Activated CD4-positive, alpha-beta T cell treated with anti-CD3 and anti-CD28 coated beads for 48 hours (primary cell): ENCODE results near the gene DCAF8.

ENCODE experiments used
- DNase-seq: peaks from one replicate; pipeline ENCODE4 v3.0.0-alpha.2; 2020

Gene DCAF8

GRCh38 chr1:160261556-160261892, 825 bp downstream of the DCAF8 start:
- peak; percentile 81 for DNase-seq

- no peak for DNase-seq
Observed at GRCh38 chr1:160260406-160261382, 1.7 kb downstream of the DCAF8 start.

- no peak for DNase-seq
Observed at GRCh38 chr1:160258177-160258798, 4.1 kb downstream of the DCAF8 start.

- DNase-seq: no peak
Observed at GRCh38 chr1:160257411-160258015, 4.8 kb downstream of the DCAF8 start.

- DNase-seq: no peak
Observed at GRCh38 chr1:160256396-160257046, 5.8 kb downstream of the DCAF8 start.

- no peak for DNase-seq
Observed at GRCh38 chr1:160255781-160256300, 6.5 kb downstream of the DCAF8 start.

- DNase-seq: peak; percentile 58
Observed at GRCh38 chr1:160251687-160252526, 10.4 kb downstream of the DCAF8 start.

- DNase-seq: no peak
Observed at GRCh38 chr1:160251011-160251410, 11.3 kb downstream of the DCAF8 start.

GRCh38 chr1:160247053-160247452, 15.3 kb downstream of the DCAF8 start:
- no peak for DNase-seq

GRCh38 chr1:160245434-160245833, 16.9 kb downstream of the DCAF8 start:
- DNase-seq: no peak

- DNase-seq: no peak
Observed at GRCh38 chr1:160244209-160244608, 18.1 kb downstream of the DCAF8 start.

- DNase-seq: no peak
Observed at GRCh38 chr1:160243767-160244166, 18.6 kb downstream of the DCAF8 start.

GRCh38 chr1:160239582-160240299, 22.6 kb downstream of the DCAF8 start:
- DNase-seq: no peak

GRCh38 chr1:160238408-160238807, 23.9 kb downstream of the DCAF8 start:
- DNase-seq: no peak

- no peak for DNase-seq
Observed at GRCh38 chr1:160237558-160237957, 24.8 kb downstream of the DCAF8 start.

GRCh38 chr1:160236806-160237205, 25.5 kb downstream of the DCAF8 start:
- DNase-seq: no peak

- DNase-seq: no peak
Observed at GRCh38 chr1:160232911-160233310, 29.4 kb downstream of the DCAF8 start.

- no peak for DNase-seq
Observed at GRCh38 chr1:160228431-160228830, 33.9 kb downstream of the DCAF8 start.

GRCh38 chr1:160227561-160227960, 34.8 kb downstream of the DCAF8 start:
- no peak for DNase-seq

GRCh38 chr1:160227034-160227433, 35.3 kb downstream of the DCAF8 start:
- DNase-seq: no peak

- no peak for DNase-seq
Observed at GRCh38 chr1:160226623-160227022, 35.7 kb downstream of the DCAF8 start.
